ENCODE results near the gene NKTR.

DNA sequence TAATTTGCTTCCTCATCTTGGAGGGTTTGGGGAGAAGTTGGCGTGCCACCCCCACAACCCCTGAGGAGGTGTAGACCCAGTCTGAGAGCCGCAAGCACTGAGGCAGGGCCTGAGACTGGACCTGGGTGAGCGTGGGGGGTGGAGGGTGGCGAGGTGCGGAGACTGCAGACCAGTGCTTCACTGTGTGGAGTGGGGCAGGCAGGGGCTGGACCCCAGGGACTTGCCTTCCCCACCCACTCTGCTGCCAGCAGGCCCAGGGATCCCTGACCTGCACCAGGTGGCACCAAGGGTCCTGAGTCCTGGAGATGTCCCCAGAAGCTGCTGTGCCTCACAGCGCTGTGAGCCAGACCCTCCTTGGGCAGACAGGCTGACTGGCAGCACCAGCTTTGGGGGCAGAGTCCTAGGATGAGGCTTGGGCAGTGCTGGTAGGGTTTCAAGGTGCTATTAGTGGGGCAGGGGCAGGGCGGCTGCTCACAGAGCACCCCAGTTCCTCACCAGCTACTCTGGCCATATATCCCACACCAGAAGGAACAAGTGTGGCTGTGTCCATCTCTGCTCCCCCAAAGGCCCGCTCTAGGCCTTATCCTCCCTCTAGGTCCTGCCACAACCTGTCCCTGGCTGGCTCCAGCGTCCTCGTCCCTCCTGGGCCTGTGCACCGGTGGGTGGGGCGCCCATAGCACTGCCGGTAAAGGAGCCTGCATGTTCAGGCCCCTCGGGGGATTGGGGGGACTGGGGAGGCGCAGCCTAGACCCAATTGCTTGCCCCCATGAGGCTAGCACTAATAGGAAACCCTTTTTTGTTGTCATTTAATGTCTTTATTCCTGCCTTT is 64.8 kb downstream of the NKTR start:
- TF ChIP-seq, protein P1, sequence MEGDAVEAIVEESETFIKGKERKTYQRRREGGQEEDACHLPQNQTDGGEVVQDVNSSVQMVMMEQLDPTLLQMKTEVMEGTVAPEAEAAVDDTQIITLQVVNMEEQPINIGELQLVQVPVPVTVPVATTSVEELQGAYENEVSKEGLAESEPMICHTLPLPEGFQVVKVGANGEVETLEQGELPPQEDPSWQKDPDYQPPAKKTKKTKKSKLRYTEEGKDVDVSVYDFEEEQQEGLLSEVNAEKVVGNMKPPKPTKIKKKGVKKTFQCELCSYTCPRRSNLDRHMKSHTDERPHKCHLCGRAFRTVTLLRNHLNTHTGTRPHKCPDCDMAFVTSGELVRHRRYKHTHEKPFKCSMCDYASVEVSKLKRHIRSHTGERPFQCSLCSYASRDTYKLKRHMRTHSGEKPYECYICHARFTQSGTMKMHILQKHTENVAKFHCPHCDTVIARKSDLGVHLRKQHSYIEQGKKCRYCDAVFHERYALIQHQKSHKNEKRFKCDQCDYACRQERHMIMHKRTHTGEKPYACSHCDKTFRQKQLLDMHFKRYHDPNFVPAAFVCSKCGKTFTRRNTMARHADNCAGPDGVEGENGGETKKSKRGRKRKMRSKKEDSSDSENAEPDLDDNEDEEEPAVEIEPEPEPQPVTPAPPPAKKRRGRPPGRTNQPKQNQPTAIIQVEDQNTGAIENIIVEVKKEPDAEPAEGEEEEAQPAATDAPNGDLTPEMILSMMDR (IDR thresholded peaks at IDR 0.05): no peak
- no peak for TF ChIP-seq POLR2A (IDR thresholded peaks at IDR 0.05)
